WTC11 (cell line): Measurements from ENCODE around the gene MAPK8IP2. TPM values are rescaled to one million over a fixed set of nuclear protein-coding genes. Genes with fewer than 3 reads are reported as not detected.
A peak's percentile ranks its signal among the peaks of the same experiment; 100 is the strongest.

Experiments
- ATAC-seq: fragments of 200-7000 bp; cut with Tn5 transposase; 2 replicates; pipeline ENCODE4 v1.10.0; 2021; ENCODE audit warnings: mild to moderate bottlenecking, moderate library complexity
- CTCF ChIA-PET: fragments of 300-600 bp; sonication (Branson Sonifier 250); formaldehyde crosslinking; loops from one replicate; lab custom pipeline; 2021; ENCODE audit warnings: antibody characterized with exemption; lab: Charles Lee
- POLR2A ChIA-PET: fragments of 350-600 bp; sonication (Branson Sonifier 250); formaldehyde crosslinking; loops from one replicate; lab custom pipeline; 2021; ENCODE audit warnings: antibody characterized with exemption; lab: Charles Lee
- DNase-seq: peaks from one replicate; pipeline ENCODE4 v3.0.0; 2021; ENCODE audit warnings: low spot score
- H3K27ac Mint-ChIP-seq: 2 replicates; pipeline ENCODE4 v1.8.0; 2021; ENCODE audit warnings: mixed read lengths
- H3K27me3 Mint-ChIP-seq: 2 replicates; pipeline ENCODE4 v1.8.0; 2021; ENCODE audit warnings: low read depth, mild to moderate bottlenecking, moderate library complexity, mixed read lengths
- H3K36me3 Mint-ChIP-seq: 2 replicates; pipeline ENCODE4 v1.8.0; 2021; ENCODE audit warnings: mixed read lengths
- H3K4me1 Mint-ChIP-seq: 2 replicates; pipeline ENCODE4 v1.8.0; 2022; ENCODE audit warnings: mixed read lengths
- H3K4me3 Mint-ChIP-seq: 2 replicates; pipeline ENCODE4 v1.8.0; 2021; ENCODE audit warnings: mild to moderate bottlenecking, moderate library complexity, mixed read lengths
- H3K9me3 Mint-ChIP-seq: 2 replicates; pipeline ENCODE4 v1.8.0; 2021; ENCODE audit warnings: mixed read lengths
- CREM ChIP-seq: sonication (generic); formaldehyde crosslinking; IDR thresholded peaks from 2 replicates; pipeline ENCODE4 v1.8.1; 2022; ENCODE audit warnings: mild to moderate bottlenecking, missing genetic modification reagents, moderate library complexity
- ETV6 ChIP-seq: sonication (generic); formaldehyde crosslinking; IDR thresholded peaks from 2 replicates; pipeline ENCODE4 v1.8.1; 2022; ENCODE audit warnings: mild to moderate bottlenecking, missing genetic modification reagents
- GABPB1 ChIP-seq: sonication (generic); formaldehyde crosslinking; IDR thresholded peaks from 2 replicates; pipeline ENCODE4 v1.8.1; 2023; ENCODE audit warnings: mild to moderate bottlenecking, missing genetic modification reagents
- GRHL2 ChIP-seq: fragments of 250-450 bp; sonication (Bioruptor Pico); IDR thresholded peaks from 2 replicates; pipeline ENCODE4 v1.8.0; 2022; ENCODE audit warnings: mild to moderate bottlenecking, moderate library complexity; ENCODE audit not compliant: insufficient replicate concordance, severe bottlenecking
- GTF2I ChIP-seq: fragments of 250-450 bp; sonication (Bioruptor Pico); conservative IDR thresholded peaks from 2 replicates; pipeline ENCODE4 v1.4.0; 2021; ENCODE audit warnings: mild to moderate bottlenecking
- KAT7 ChIP-seq: sonication (generic); formaldehyde crosslinking; IDR thresholded peaks from 2 replicates; pipeline ENCODE4 v1.8.1; 2023; ENCODE audit warnings: missing genetic modification reagents, mild to moderate bottlenecking, borderline replicate concordance
- MLX ChIP-seq: sonication (generic); formaldehyde crosslinking; IDR thresholded peaks from 2 replicates; pipeline ENCODE4 v1.8.1; 2023; ENCODE audit warnings: mild to moderate bottlenecking, missing genetic modification reagents, moderate library complexity
- MYBL2 ChIP-seq: sonication (generic); formaldehyde crosslinking; IDR thresholded peaks from 2 replicates; pipeline ENCODE4 v1.8.1; 2023; ENCODE audit warnings: mild to moderate bottlenecking, moderate library complexity, missing genetic modification reagents
- NFATC4 ChIP-seq: fragments of 250-450 bp; sonication (Bioruptor Pico); IDR thresholded peaks from 2 replicates; pipeline ENCODE4 v1.9.0; 2021; ENCODE audit warnings: mild to moderate bottlenecking
- RELA ChIP-seq: sonication (generic); formaldehyde crosslinking; IDR thresholded peaks from 2 replicates; pipeline ENCODE4 v1.8.1; 2022; ENCODE audit warnings: missing genetic modification reagents, mild to moderate bottlenecking, borderline replicate concordance
- TP53 ChIP-seq: sonication (generic); formaldehyde crosslinking; IDR thresholded peaks from 2 replicates; pipeline ENCODE4 v1.8.1; 2023; ENCODE audit warnings: mild to moderate bottlenecking, missing genetic modification reagents
- ZBTB21 ChIP-seq: sonication (generic); formaldehyde crosslinking; IDR thresholded peaks from 2 replicates; pipeline ENCODE4 v1.8.1; 2023; ENCODE audit warnings: mild to moderate bottlenecking, missing genetic modification reagents, borderline replicate concordance
- ZNF263 ChIP-seq: sonication (generic); formaldehyde crosslinking; IDR thresholded peaks from 2 replicates; pipeline ENCODE4 v1.8.1; 2022; ENCODE audit warnings: low read depth, mild to moderate bottlenecking, moderate library complexity, missing genetic modification reagents
- ZNF416 ChIP-seq: fragments of 250-450 bp; sonication (Bioruptor Pico); IDR thresholded peaks from 2 replicates; pipeline ENCODE4 v1.9.0; 2021; ENCODE audit warnings: mild to moderate bottlenecking, inconsistent platforms
- ZNF425 ChIP-seq: fragments of 250-450 bp; sonication (Bioruptor Pico); conservative IDR thresholded peaks from 2 replicates; pipeline ENCODE4 v1.9.0; 2021; ENCODE audit warnings: mild to moderate bottlenecking
- ZNF512 ChIP-seq: sonication (generic); formaldehyde crosslinking; IDR thresholded peaks from 2 replicates; pipeline ENCODE4 v1.8.1; 2022; ENCODE audit warnings: missing genetic modification reagents, borderline replicate concordance
- total RNA-seq: library from RNA; stranded (reverse); gene quantifications from 3 replicates; pipeline ENCODE4 v1.2.3, GENCODE V29; 2021
- TF ChIP-seq, protein P1 (sequence below): sonication (generic); formaldehyde crosslinking; IDR thresholded peaks from 2 replicates; pipeline ENCODE4 v1.8.1; 2022; ENCODE audit warnings: mild to moderate bottlenecking, moderate library complexity, missing genetic modification reagents
- TF ChIP-seq, protein P2 (sequence below): sonication (generic); formaldehyde crosslinking; IDR thresholded peaks from 2 replicates; pipeline ENCODE4 v1.8.0; 2022; ENCODE audit warnings: mild to moderate bottlenecking, missing genetic modification reagents
- TF ChIP-seq, protein P3 (sequence below): fragments of 250-450 bp; sonication (Bioruptor Pico); IDR thresholded peaks from 2 replicates; pipeline ENCODE4 v1.9.0; 2021; ENCODE audit warnings: mild to moderate bottlenecking, borderline replicate concordance

MAPK8IP2 gene
- total RNA-seq, 1 experiment from 2014 or later, result 4.9 TPM

- Mint-ChIP-seq H3K27ac (no peak overlapping the region), H3K27me3 (peaks cover 16% of the 10 kb centered on the region; the same call in 1 of the 2 replicates), H3K9me3 (no peaks in the 10 kb centered on the region), H3K36me3 (no peaks in the 10 kb centered on the region), H3K4me1 (peaks cover 24% of the 10 kb centered on the region), H3K4me3 (peak overlapping the region; percentile 57)
- POLR2A ChIA-PET, result interaction anchor here (0.5 to 1.2 kb wide), 3 partner anchors 23 to 179 kb away, joined by 3 to 5 read pairs (median 4); no protein-coding TSS in a partner anchor
- CTCF ChIA-PET, result interaction anchor here (0.6 to 2.9 kb wide), 36 partner anchors 8 to 624 kb away, joined by 3 to 33 read pairs (median 4); partner anchors contain the start of genes CHKB, HDAC10, LMF2 and MIOX
- TF ChIP-seq MLX (CRISPR knock-in tag) (no peak), GTF2I (CRISPR knock-in tag) (no peak), TP53 (CRISPR knock-in tag) (no peak), GABPB1 (CRISPR knock-in tag) (0 out of 2 replicates have a peak, but pooled peaks have one; percentile 7), KAT7 (CRISPR knock-in tag) (no peak), ZNF425 (no peak), CREM (CRISPR knock-in tag) (no peak)
- ATAC-seq (peak; percentile 93), DNase-seq (peak; percentile 92)
Measured at GRCh38 chr22:50620593-50621355, 20.2 kb downstream of the MAPK8IP2 start.

GRCh38 chr22:50621356-50621880, 20.8 kb downstream of the MAPK8IP2 start:
- Mint-ChIP-seq H3K36me3 (no peaks in the 10 kb centered on the region), H3K4me1 (peaks cover 24% of the 10 kb centered on the region), H3K9me3 (no peaks in the 10 kb centered on the region), H3K27ac (no peak overlapping the region), H3K4me3 (peak overlapping the region; percentile 59), H3K27me3 (peaks cover 16% of the 10 kb centered on the region; the same call in 1 of the 2 replicates)
- DNase-seq, result no peak
- no peak for ATAC-seq
- ChIA-PET POLR2A (no interaction called here), CTCF (interaction anchor here (0.7 to 2.9 kb wide), 19 partner anchors 9 to 154 kb away, joined by 3 to 33 read pairs (median 7); partner anchors contain the start of genes SCO2, SHANK3 and SYCE3)
- TF ChIP-seq TP53 (CRISPR knock-in tag) (no peak), ETV6 (CRISPR knock-in tag) (no peak), KAT7 (CRISPR knock-in tag) (no peak), ZBTB21 (CRISPR knock-in tag) (no peak), MYBL2 (CRISPR knock-in tag) (no peak), RELA (no peak), ZNF416 (no peak), GRHL2 (CRISPR knock-in tag) (no peak), NFATC4 (CRISPR knock-in tag) (no peak), ZNF263 (CRISPR knock-in tag) (no peak), ZNF512 (no peak)
- TF ChIP-seq, protein P1, sequence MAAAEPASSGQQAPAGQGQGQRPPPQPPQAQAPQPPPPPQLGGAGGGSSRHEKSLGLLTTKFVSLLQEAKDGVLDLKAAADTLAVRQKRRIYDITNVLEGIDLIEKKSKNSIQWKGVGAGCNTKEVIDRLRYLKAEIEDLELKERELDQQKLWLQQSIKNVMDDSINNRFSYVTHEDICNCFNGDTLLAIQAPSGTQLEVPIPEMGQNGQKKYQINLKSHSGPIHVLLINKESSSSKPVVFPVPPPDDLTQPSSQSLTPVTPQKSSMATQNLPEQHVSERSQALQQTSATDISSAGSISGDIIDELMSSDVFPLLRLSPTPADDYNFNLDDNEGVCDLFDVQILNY (CRISPR knock-in tag), result no peak
- TF ChIP-seq, protein P2, sequence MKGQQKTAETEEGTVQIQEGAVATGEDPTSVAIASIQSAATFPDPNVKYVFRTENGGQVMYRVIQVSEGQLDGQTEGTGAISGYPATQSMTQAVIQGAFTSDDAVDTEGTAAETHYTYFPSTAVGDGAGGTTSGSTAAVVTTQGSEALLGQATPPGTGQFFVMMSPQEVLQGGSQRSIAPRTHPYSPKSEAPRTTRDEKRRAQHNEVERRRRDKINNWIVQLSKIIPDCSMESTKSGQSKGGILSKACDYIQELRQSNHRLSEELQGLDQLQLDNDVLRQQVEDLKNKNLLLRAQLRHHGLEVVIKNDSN, result no peak
- TF ChIP-seq, protein P3, sequence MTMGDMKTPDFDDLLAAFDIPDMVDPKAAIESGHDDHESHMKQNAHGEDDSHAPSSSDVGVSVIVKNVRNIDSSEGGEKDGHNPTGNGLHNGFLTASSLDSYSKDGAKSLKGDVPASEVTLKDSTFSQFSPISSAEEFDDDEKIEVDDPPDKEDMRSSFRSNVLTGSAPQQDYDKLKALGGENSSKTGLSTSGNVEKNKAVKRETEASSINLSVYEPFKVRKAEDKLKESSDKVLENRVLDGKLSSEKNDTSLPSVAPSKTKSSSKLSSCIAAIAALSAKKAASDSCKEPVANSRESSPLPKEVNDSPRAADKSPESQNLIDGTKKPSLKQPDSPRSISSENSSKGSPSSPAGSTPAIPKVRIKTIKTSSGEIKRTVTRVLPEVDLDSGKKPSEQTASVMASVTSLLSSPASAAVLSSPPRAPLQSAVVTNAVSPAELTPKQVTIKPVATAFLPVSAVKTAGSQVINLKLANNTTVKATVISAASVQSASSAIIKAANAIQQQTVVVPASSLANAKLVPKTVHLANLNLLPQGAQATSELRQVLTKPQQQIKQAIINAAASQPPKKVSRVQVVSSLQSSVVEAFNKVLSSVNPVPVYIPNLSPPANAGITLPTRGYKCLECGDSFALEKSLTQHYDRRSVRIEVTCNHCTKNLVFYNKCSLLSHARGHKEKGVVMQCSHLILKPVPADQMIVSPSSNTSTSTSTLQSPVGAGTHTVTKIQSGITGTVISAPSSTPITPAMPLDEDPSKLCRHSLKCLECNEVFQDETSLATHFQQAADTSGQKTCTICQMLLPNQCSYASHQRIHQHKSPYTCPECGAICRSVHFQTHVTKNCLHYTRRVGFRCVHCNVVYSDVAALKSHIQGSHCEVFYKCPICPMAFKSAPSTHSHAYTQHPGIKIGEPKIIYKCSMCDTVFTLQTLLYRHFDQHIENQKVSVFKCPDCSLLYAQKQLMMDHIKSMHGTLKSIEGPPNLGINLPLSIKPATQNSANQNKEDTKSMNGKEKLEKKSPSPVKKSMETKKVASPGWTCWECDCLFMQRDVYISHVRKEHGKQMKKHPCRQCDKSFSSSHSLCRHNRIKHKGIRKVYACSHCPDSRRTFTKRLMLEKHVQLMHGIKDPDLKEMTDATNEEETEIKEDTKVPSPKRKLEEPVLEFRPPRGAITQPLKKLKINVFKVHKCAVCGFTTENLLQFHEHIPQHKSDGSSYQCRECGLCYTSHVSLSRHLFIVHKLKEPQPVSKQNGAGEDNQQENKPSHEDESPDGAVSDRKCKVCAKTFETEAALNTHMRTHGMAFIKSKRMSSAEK (CRISPR knock-in tag), result no peak
